A673 (cell line): ENCODE results near the gene EYS.

Experiments
- EZH2 ChIP-seq: fragments of 200-600 bp; sonication (generic); IDR thresholded peaks from 2 replicates; pipeline ENCODE4 v1.6.1; 2017; ENCODE audit warnings: borderline replicate concordance, low read depth, mild to moderate bottlenecking, mixed read lengths, antibody characterized with exemption, low read length; ENCODE audit not compliant: poor library complexity, severe bottlenecking
- TF ChIP-seq, protein P1 (sequence below): fragments of 300-800, 200-600 bp; sonication (generic); conservative IDR thresholded peaks from 2 replicates; pipeline ENCODE4 v1.5.1; 2017; ENCODE audit warnings: low read depth, mild to moderate bottlenecking, antibody characterized with exemption, low read length, moderate library complexity, mixed read lengths

- TF ChIP-seq, protein P1, sequence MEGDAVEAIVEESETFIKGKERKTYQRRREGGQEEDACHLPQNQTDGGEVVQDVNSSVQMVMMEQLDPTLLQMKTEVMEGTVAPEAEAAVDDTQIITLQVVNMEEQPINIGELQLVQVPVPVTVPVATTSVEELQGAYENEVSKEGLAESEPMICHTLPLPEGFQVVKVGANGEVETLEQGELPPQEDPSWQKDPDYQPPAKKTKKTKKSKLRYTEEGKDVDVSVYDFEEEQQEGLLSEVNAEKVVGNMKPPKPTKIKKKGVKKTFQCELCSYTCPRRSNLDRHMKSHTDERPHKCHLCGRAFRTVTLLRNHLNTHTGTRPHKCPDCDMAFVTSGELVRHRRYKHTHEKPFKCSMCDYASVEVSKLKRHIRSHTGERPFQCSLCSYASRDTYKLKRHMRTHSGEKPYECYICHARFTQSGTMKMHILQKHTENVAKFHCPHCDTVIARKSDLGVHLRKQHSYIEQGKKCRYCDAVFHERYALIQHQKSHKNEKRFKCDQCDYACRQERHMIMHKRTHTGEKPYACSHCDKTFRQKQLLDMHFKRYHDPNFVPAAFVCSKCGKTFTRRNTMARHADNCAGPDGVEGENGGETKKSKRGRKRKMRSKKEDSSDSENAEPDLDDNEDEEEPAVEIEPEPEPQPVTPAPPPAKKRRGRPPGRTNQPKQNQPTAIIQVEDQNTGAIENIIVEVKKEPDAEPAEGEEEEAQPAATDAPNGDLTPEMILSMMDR: no peak
- TF ChIP-seq EZH2: no peak
Measured at GRCh38 chr6:65450451-65450850, 256.6 kb downstream of the EYS start.
